Body of pancreas (tissue), 4 donors: ENCODE measurements around the gene ST7L.

Experiments used
- POLR2A ChIP-seq, 3 donors: fragments of 450-650 bp; IDR thresholded peaks; one replicate each; pipeline ENCODE4 v1.6.1; 2016; ENCODE audit warnings: antibody characterized with exemption in 3 of 3, mild to moderate bottlenecking in 2 of 3
- TF ChIP-seq, protein P1 (sequence below), 7 experiments: fragments of 450-650 bp in 4 of 7; fragments of 200-600 bp in 3 of 7; sonication (generic) in 3 of 7; IDR thresholded peaks; one replicate each; pipeline ENCODE4 v1.5.1; 2016 to 2019; ENCODE audit warnings: antibody characterized with exemption in 7 of 7

DNA sequence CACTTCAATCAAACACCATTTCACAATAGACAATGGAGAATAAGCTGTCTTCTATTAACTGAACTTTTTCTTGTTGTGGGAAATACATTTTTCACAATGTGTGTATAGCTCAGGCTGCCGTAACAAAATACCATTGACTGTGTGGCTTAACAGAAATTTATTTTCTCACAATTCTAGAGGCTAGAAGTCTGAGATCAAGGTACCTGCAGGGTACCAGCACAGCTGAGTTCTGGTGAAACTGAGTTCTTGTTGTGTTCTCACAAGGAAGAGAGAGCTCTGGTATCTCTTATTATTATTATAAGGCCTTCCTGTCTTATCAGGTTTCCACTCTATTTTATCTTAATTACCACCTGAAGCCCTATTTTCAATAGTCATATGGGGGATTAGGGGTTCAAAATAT, 15.4 kb downstream of the ST7L start:
- TF ChIP-seq, protein P1, sequence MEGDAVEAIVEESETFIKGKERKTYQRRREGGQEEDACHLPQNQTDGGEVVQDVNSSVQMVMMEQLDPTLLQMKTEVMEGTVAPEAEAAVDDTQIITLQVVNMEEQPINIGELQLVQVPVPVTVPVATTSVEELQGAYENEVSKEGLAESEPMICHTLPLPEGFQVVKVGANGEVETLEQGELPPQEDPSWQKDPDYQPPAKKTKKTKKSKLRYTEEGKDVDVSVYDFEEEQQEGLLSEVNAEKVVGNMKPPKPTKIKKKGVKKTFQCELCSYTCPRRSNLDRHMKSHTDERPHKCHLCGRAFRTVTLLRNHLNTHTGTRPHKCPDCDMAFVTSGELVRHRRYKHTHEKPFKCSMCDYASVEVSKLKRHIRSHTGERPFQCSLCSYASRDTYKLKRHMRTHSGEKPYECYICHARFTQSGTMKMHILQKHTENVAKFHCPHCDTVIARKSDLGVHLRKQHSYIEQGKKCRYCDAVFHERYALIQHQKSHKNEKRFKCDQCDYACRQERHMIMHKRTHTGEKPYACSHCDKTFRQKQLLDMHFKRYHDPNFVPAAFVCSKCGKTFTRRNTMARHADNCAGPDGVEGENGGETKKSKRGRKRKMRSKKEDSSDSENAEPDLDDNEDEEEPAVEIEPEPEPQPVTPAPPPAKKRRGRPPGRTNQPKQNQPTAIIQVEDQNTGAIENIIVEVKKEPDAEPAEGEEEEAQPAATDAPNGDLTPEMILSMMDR (IDR thresholded peaks at IDR 0.05) = no peak
- no peak for TF ChIP-seq POLR2A (IDR thresholded peaks at IDR 0.05)
